Keratinocyte (primary cell): Measurements from ENCODE around the gene LYPD1. TPM values are rescaled to one million over a fixed set of nuclear protein-coding genes. Genes with fewer than 3 reads are reported as not detected.

ENCODE experiments used
- DNase-seq: peaks from one replicate; pipeline ENCODE4 v3.0.0-alpha.2; 2011; ENCODE audit warnings: low read depth, missing footprints, low spot score
- FAIRE-seq: peaks from 2 replicates; lab custom pipeline; 2011; peaks lifted over from hg19 to GRCh38; lab: Jason Lieb, UNC
- H2AFZ ChIP-seq: 2 replicates; pipeline ENCODE4 v1.6.0; 2012; ENCODE audit warnings: low read length, control low read depth, inconsistent platforms; ENCODE audit not compliant: control insufficient read depth
- H3K27ac ChIP-seq: 2 replicates; pipeline ENCODE4 v1.5.1; 2011; ENCODE audit warnings: low read length; ENCODE audit not compliant: control insufficient read depth, insufficient read depth
- H3K27me3 ChIP-seq: 3 replicates; pipeline ENCODE4 v1.6.0; 2011; ENCODE audit warnings: low read length; ENCODE audit not compliant: control insufficient read depth, insufficient read depth; ENCODE audit errors: extremely low read depth
- H3K36me3 ChIP-seq, 2 experiments: 2 replicates in 1 of 2; 3 replicates in 1 of 2; pipeline ENCODE4 v1.5.1; 2011; ENCODE audit warnings: low read length in 2 of 2, mild to moderate bottlenecking in 1 of 2; ENCODE audit not compliant: control insufficient read depth in 2 of 2, insufficient read depth in 2 of 2; ENCODE audit errors: extremely low read depth in 1 of 2
- H3K4me1 ChIP-seq: 3 replicates; pipeline ENCODE4 v1.5.1; 2011; ENCODE audit warnings: low read length; ENCODE audit not compliant: control insufficient read depth, insufficient read depth; ENCODE audit errors: extremely low read depth
- H3K4me2 ChIP-seq: 3 replicates; pipeline ENCODE4 v1.6.0; 2011; ENCODE audit warnings: low read depth, low read length; ENCODE audit not compliant: control insufficient read depth, insufficient read depth; ENCODE audit errors: extremely low read depth
- H3K4me3 ChIP-seq, 3 experiments: fragments of 200-600 bp in 1 of 3; sonication (generic) in 1 of 3; 2 replicates in 2 of 3; 3 replicates in 1 of 3; pipeline ENCODE4 v1.5.1; 2011 to 2016; ENCODE audit warnings: low read length in 3 of 3, mild to moderate bottlenecking in 3 of 3, control low read depth in 2 of 3, inconsistent platforms in 1 of 3, low read depth in 1 of 3, mixed read lengths in 1 of 3, mixed run types in 1 of 3, moderate library complexity in 1 of 3; ENCODE audit not compliant: control insufficient read depth in 2 of 3, insufficient read depth in 2 of 3; ENCODE audit errors: extremely low read depth in 1 of 3
- H3K79me2 ChIP-seq: 2 replicates; pipeline ENCODE4 v1.6.0; 2012; ENCODE audit warnings: low read length; ENCODE audit not compliant: control insufficient read depth, insufficient read depth
- H3K9ac ChIP-seq: 3 replicates; pipeline ENCODE4 v1.6.0; 2011; ENCODE audit warnings: low read length; ENCODE audit not compliant: control insufficient read depth, insufficient read depth; ENCODE audit errors: extremely low read depth
- H3K9me1 ChIP-seq: 3 replicates; pipeline ENCODE4 v1.6.0; 2011; ENCODE audit warnings: low read length; ENCODE audit not compliant: control insufficient read depth, insufficient read depth; ENCODE audit errors: extremely low read depth
- H3K9me3 ChIP-seq: 2 replicates; pipeline ENCODE4 v1.5.1; 2012; ENCODE audit warnings: low read depth, low read length; ENCODE audit not compliant: control insufficient read depth
- H4K20me1 ChIP-seq: 3 replicates; pipeline ENCODE4 v1.6.0; 2011; ENCODE audit warnings: low read length; ENCODE audit not compliant: control insufficient read depth, insufficient read depth; ENCODE audit errors: extremely low read depth
- EZH2 ChIP-seq: IDR thresholded peaks from one replicate; pipeline ENCODE4 v1.6.1; 2012; ENCODE audit warnings: inconsistent platforms, mild to moderate bottlenecking, low read length, moderate library complexity
- dilution Hi-C: fragments of 300-500 bp; cut with MboI; formaldehyde crosslinking; loops from one replicate; pipeline ENCODE4 v1.7.0; 2020; ENCODE audit warnings: low sequenced_read_pairs; ENCODE audit not compliant: extremely low pct_ligation_motif_present
- polyA plus RNA-seq, 5 experiments: library from polyadenylated mRNA; depleted of rRNA in 3 of 5; stranded (reverse) in 3 of 5; stranded (forward) in 1 of 5; unstranded in 1 of 5; fragments of >200 nt; gene quantifications; 1 replicate in 1 of 5; 2 replicates in 3 of 5; 3 replicates in 1 of 5; pipeline versions ENCODE4 v1.2.1 to v1.2.3, GENCODE V29; 2011 to 2012; ENCODE audit warnings: missing spikeins in 2 of 5, low read depth in 1 of 5, low replicate concordance in 1 of 5
- TF ChIP-seq, protein P1 (sequence below), 3 experiments: IDR thresholded peaks in 1 of 3; conservative IDR thresholded peaks in 1 of 3; optimal IDR thresholded peaks in 1 of 3; 2 replicates in 2 of 3; 3 replicates in 1 of 3; pipeline versions ENCODE3 to v1.5.1; 2011; ENCODE audit warnings: low read length in 3 of 3, mild to moderate bottlenecking in 3 of 3, moderate library complexity in 2 of 3, control low read depth in 1 of 3, inconsistent platforms in 1 of 3; ENCODE audit not compliant: insufficient read depth in 2 of 3; ENCODE audit errors: extremely low read depth in 1 of 3

LYPD1 gene
- polyA plus RNA-seq, 1 donor (not counting 4 experiments of a cell fraction or from before 2014, with no cell fraction given): 0.03 TPM

DNA sequence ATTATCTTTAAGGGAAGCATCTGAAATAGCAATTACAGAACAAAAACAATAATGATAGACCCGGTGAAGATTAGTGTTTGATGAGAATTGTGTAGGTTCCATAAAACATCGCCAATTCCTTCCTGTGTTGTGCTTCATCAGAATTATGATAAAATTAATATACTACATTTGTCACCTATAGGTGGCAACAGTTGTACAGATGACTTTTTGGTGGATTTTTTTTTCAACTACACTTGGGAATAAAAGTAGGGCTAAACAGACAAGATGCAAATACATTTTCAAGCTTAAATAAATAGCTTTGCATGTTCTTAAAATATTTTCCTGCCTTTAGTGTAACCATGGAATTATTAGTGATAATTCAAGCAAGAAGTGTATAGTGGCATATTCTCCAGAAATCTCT lies 7.0 kb upstream of the LYPD1 start:
- DNase-seq: no peak
- H3K4me1 ChIP-seq: no peaks in the 10 kb centered on the region

DNA sequence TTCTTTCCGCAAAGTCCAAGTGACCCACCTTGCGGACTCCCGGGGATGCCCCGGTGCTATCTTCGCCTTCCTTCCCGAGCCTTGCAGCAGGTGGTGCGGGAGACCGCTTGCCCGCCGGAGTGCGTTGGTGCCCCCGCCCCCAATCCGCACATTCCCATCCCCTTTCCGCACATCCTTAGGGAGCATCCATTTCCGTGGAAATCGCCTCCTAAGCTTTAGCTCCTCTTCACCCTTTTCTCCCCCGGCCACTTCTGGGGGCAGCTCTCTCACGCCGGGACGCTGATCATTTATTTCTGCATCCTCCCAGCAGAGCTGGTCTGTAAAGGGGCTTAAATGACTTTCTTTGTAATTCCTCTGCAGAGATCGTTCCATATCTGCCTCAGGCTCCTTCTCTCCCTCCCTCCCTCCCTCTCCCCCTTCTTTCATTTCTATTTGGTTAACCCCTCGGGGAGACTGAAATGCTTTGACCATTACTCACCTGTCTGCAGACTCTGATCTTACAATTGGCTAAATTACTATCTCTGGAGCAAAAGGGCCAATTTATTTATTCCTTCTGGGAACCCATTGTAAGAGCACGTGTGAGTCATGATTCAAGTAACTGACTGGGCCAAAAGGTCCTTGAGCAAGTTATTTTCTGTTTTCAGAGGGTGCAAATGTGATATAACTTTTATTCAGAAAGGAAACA lies 1.3 kb upstream of the LYPD1 start:
- no peaks in the 10 kb centered on the region for H3K9me1 ChIP-seq

More for the DNA sequence above, 7.0 kb upstream of the LYPD1 start:
- Histone ChIP-seq H4K20me1 (no peaks in the 10 kb centered on the region), H3K4me3 (no peak overlapping the region), H3K9me3 (no peaks in the 10 kb centered on the region), H3K27me3 (no peaks in the 10 kb centered on the region), H3K27ac (no peak overlapping the region), H3K9me1 (no peaks in the 10 kb centered on the region), H3K9ac (no peak overlapping the region), H3K36me3 (no peaks in the 10 kb centered on the region), H3K79me2 (no peaks in the 10 kb centered on the region), H2AFZ (no peak overlapping the region), H3K4me2 (no peak overlapping the region)
- no peak for FAIRE-seq
- TF ChIP-seq, protein P1, sequence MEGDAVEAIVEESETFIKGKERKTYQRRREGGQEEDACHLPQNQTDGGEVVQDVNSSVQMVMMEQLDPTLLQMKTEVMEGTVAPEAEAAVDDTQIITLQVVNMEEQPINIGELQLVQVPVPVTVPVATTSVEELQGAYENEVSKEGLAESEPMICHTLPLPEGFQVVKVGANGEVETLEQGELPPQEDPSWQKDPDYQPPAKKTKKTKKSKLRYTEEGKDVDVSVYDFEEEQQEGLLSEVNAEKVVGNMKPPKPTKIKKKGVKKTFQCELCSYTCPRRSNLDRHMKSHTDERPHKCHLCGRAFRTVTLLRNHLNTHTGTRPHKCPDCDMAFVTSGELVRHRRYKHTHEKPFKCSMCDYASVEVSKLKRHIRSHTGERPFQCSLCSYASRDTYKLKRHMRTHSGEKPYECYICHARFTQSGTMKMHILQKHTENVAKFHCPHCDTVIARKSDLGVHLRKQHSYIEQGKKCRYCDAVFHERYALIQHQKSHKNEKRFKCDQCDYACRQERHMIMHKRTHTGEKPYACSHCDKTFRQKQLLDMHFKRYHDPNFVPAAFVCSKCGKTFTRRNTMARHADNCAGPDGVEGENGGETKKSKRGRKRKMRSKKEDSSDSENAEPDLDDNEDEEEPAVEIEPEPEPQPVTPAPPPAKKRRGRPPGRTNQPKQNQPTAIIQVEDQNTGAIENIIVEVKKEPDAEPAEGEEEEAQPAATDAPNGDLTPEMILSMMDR (optimal IDR thresholded peaks at IDR 0.05 in 1 of 3, IDR thresholded peaks at IDR 0.05 in 1 of 3, conservative IDR thresholded peaks at IDR 0.05 in 1 of 3; ENCODE audit: extremely low read depth in 1 of 3, insufficient read depth in 2 of 3, low read length in 3 of 3): peak in 1 of 3 experiments; percentile 3
- TF ChIP-seq EZH2: no peak
- dilution Hi-C loops: no loop called here

More for the DNA sequence above, 1.3 kb upstream of the LYPD1 start:
- Histone ChIP-seq H3K4me3 (peak overlapping the region in 1 of 3 experiments; percentile 56), H3K4me2 (peak overlapping the region; percentile 86), H3K79me2 (no peaks in the 10 kb centered on the region), H3K27ac (no peak overlapping the region), H3K36me3 (no peaks in the 10 kb centered on the region), H3K27me3 (peaks cover 39% of the 10 kb centered on the region), H4K20me1 (no peaks in the 10 kb centered on the region), H2AFZ (no peak overlapping the region), H3K4me1 (peaks cover 27% of the 10 kb centered on the region), H3K9ac (no peak overlapping the region), H3K9me3 (no peaks in the 10 kb centered on the region)
- dilution Hi-C loops: no loop called here
- peak; percentile 70 for FAIRE-seq
- peak; percentile 74 for DNase-seq
- no peak for TF ChIP-seq EZH2
- TF ChIP-seq, protein P1 (optimal IDR thresholded peaks at IDR 0.05 in 1 of 3, IDR thresholded peaks at IDR 0.05 in 1 of 3, conservative IDR thresholded peaks at IDR 0.05 in 1 of 3; ENCODE audit: extremely low read depth in 1 of 3, insufficient read depth in 2 of 3, low read length in 3 of 3): no peak
